HFFc6 (cell line): ENCODE measurements around the gene TIMM44. TPM values are rescaled to one million over a fixed set of nuclear protein-coding genes. Genes with fewer than 3 reads are reported as not detected.

ENCODE experiments used
- DNase-seq: peaks from one replicate; pipeline ENCODE4 v3.0.0-alpha.2; 2018
- H3K27ac Mint-ChIP-seq: 2 replicates; pipeline ENCODE4 v1.8.0; 2020; ENCODE audit warnings: mild to moderate bottlenecking, mixed read lengths
- H3K27me3 Mint-ChIP-seq: 2 replicates; pipeline ENCODE4 v1.8.0; 2021; ENCODE audit warnings: mild to moderate bottlenecking, moderate library complexity, mixed read lengths; ENCODE audit not compliant: insufficient read depth
- H3K36me3 Mint-ChIP-seq: 2 replicates; pipeline ENCODE4 v1.8.0; 2021; ENCODE audit warnings: low read depth, mixed read lengths
- H3K4me1 Mint-ChIP-seq: 2 replicates; pipeline ENCODE4 v1.8.0; 2020; ENCODE audit warnings: low read depth, mixed read lengths
- H3K4me3 Mint-ChIP-seq: 2 replicates; pipeline ENCODE4 v1.8.0; 2020; ENCODE audit warnings: mild to moderate bottlenecking, moderate library complexity, mixed read lengths
- H3K9me3 Mint-ChIP-seq: 2 replicates; pipeline ENCODE4 v1.8.0; 2020; ENCODE audit warnings: mild to moderate bottlenecking, mixed read lengths
- CTCF ChIP-seq: fragments of 200-600 bp; sonication (generic); IDR thresholded peaks from 2 replicates; pipeline ENCODE4 v1.5.0; 2021; ENCODE audit warnings: antibody characterized with exemption, mild to moderate bottlenecking
- total RNA-seq, 6 experiments: library from RNA; stranded (reverse); fragmentation: NEBNext Ultra II Directional; extraction: Animal tissue kit (Norgen Biotek cat#: 25700); gene quantifications; 2 replicates in 1 of 6; 3 replicates in 5 of 6; pipeline ENCODE4 v1.2.3, GENCODE V29; 2021

Gene TIMM44
- total RNA-seq, 6 experiments from 2014 or later = 42.9 to 53.5 (median 46.1) TPM

GRCh38 chr19:7975037-7975436, 31.6 kb upstream of the TIMM44 start:
- Mint-ChIP-seq H3K27ac (no peak overlapping the region), H3K36me3 (peaks cover 8% of the 10 kb centered on the region), H3K27me3 (no peaks in the 10 kb centered on the region), H3K9me3 (no peaks in the 10 kb centered on the region), H3K4me1 (peaks cover 7% of the 10 kb centered on the region; the same call in 1 of the 2 replicates), H3K4me3 (no peak overlapping the region)
- no peak for TF ChIP-seq CTCF
- no peak for DNase-seq

- H3K27ac Mint-ChIP-seq = no peak overlapping the region
- no peak overlapping the region for H3K4me3 Mint-ChIP-seq
- H3K4me1 Mint-ChIP-seq = peaks cover 6% of the 10 kb centered on the region; the same call in 1 of the 2 replicates
- no peak for TF ChIP-seq CTCF
- no peak for DNase-seq
- H3K9me3 Mint-ChIP-seq = no peaks in the 10 kb centered on the region
- peaks cover 8% of the 10 kb centered on the region for H3K36me3 Mint-ChIP-seq
- no peaks in the 10 kb centered on the region for H3K27me3 Mint-ChIP-seq
Observed at GRCh38 chr19:7973883-7974282, 30.4 kb upstream of the TIMM44 start.

GRCh38 chr19:7971553-7972520, 28.4 kb upstream of the TIMM44 start:
- no peaks in the 10 kb centered on the region for H3K27me3 Mint-ChIP-seq
- DNase-seq = no peak
- H3K36me3 Mint-ChIP-seq = peaks cover 14% of the 10 kb centered on the region
- H3K4me3 Mint-ChIP-seq = no peak overlapping the region
- H3K27ac Mint-ChIP-seq = no peak overlapping the region
- no peaks in the 10 kb centered on the region for H3K9me3 Mint-ChIP-seq
- no peaks in the 10 kb centered on the region for H3K4me1 Mint-ChIP-seq
- TF ChIP-seq CTCF = no peak

GRCh38 chr19:7970716-7971448, 27.4 kb upstream of the TIMM44 start:
- TF ChIP-seq CTCF = peak; percentile 86
- no peaks in the 10 kb centered on the region for H3K9me3 Mint-ChIP-seq
- H3K27me3 Mint-ChIP-seq = no peaks in the 10 kb centered on the region
- no peak for DNase-seq
- H3K4me3 Mint-ChIP-seq = no peak overlapping the region
- H3K27ac Mint-ChIP-seq = no peak overlapping the region
- H3K4me1 Mint-ChIP-seq = no peaks in the 10 kb centered on the region
- peaks cover 14% of the 10 kb centered on the region for H3K36me3 Mint-ChIP-seq

- peaks cover 14% of the 10 kb centered on the region for H3K36me3 Mint-ChIP-seq
- H3K4me1 Mint-ChIP-seq = no peaks in the 10 kb centered on the region
- no peaks in the 10 kb centered on the region for H3K9me3 Mint-ChIP-seq
- H3K27ac Mint-ChIP-seq = no peak overlapping the region
- no peak for DNase-seq
- no peak for TF ChIP-seq CTCF
- no peaks in the 10 kb centered on the region for H3K27me3 Mint-ChIP-seq
- H3K4me3 Mint-ChIP-seq = no peak overlapping the region
Observed at GRCh38 chr19:7969555-7969939, 26.1 kb upstream of the TIMM44 start.
